ENCODE measurements around the gene UNC5C. TPM values are rescaled to one million over a fixed set of nuclear protein-coding genes. Genes with fewer than 3 reads are reported as not detected.

Gene UNC5C
- polyA plus RNA-seq, 1 donor (not counting 4 experiments of a cell fraction or from before 2014, with no cell fraction given) = not detected

GRCh38 chr4:95159384-95159783, 389.4 kb downstream of the UNC5C start:
- no peak for DNase-seq (ENCODE audit: low read depth, low spot score)
- no peak overlapping the region for H3K9ac ChIP-seq (ENCODE audit: control insufficient read depth, extremely low read depth, insufficient read depth, low read length)
- no peaks in the 10 kb centered on the region for H3K79me2 ChIP-seq (ENCODE audit: control insufficient read depth, insufficient read depth, low read length)
- no peaks in the 10 kb centered on the region for H4K20me1 ChIP-seq (ENCODE audit: control insufficient read depth, extremely low read depth, insufficient read depth, low read length)
- dilution Hi-C loops (cut with MboI; ENCODE audit: extremely low pct_ligation_motif_present, low sequenced_read_pairs) = no loop called here
- H2AFZ ChIP-seq (ENCODE audit: control insufficient read depth, low read length) = no peak overlapping the region
- H3K4me3 ChIP-seq (ENCODE audit: control insufficient read depth in 2 of 3, extremely low read depth in 1 of 3, insufficient read depth in 2 of 3, low read depth in 1 of 3, low read length in 3 of 3) = no peak overlapping the region
- H3K27me3 ChIP-seq (ENCODE audit: control insufficient read depth, extremely low read depth, insufficient read depth, low read length) = no peaks in the 10 kb centered on the region
- no peak for FAIRE-seq
- H3K4me1 ChIP-seq (ENCODE audit: control insufficient read depth, extremely low read depth, insufficient read depth, low read length) = no peaks in the 10 kb centered on the region
- H3K36me3 ChIP-seq (ENCODE audit: control insufficient read depth in 2 of 2, extremely low read depth in 1 of 2, insufficient read depth in 2 of 2, low read length in 2 of 2) = no peaks in the 10 kb centered on the region
- no peaks in the 10 kb centered on the region for H3K9me3 ChIP-seq (ENCODE audit: control insufficient read depth, low read depth, low read length)
- H3K4me2 ChIP-seq (ENCODE audit: control insufficient read depth, extremely low read depth, insufficient read depth, low read depth, low read length) = no peak overlapping the region
- no peaks in the 10 kb centered on the region for H3K9me1 ChIP-seq (ENCODE audit: control insufficient read depth, extremely low read depth, insufficient read depth, low read length)
- H3K27ac ChIP-seq (ENCODE audit: control insufficient read depth, insufficient read depth, low read length) = no peak overlapping the region
- no peak for TF ChIP-seq CTCF (optimal IDR thresholded peaks at IDR 0.05 in 1 of 3, IDR thresholded peaks at IDR 0.05 in 1 of 3, conservative IDR thresholded peaks at IDR 0.05 in 1 of 3; ENCODE audit: extremely low read depth in 1 of 3, insufficient read depth in 2 of 3, low read length in 3 of 3)
- no peak for TF ChIP-seq EZH2 (IDR thresholded peaks at IDR 0.05; ENCODE audit: low read length)

- Histone ChIP-seq H3K9ac (ENCODE audit: control insufficient read depth, extremely low read depth, insufficient read depth, low read length) (no peak overlapping the region), H3K4me3 (ENCODE audit: control insufficient read depth in 2 of 3, extremely low read depth in 1 of 3, insufficient read depth in 2 of 3, low read depth in 1 of 3, low read length in 3 of 3) (no peak overlapping the region), H3K9me1 (ENCODE audit: control insufficient read depth, extremely low read depth, insufficient read depth, low read length) (no peaks in the 10 kb centered on the region), H3K4me2 (ENCODE audit: control insufficient read depth, extremely low read depth, insufficient read depth, low read depth, low read length) (no peak overlapping the region), H3K79me2 (ENCODE audit: control insufficient read depth, insufficient read depth, low read length) (no peaks in the 10 kb centered on the region), H4K20me1 (ENCODE audit: control insufficient read depth, extremely low read depth, insufficient read depth, low read length) (no peaks in the 10 kb centered on the region), H3K36me3 (ENCODE audit: control insufficient read depth in 2 of 2, extremely low read depth in 1 of 2, insufficient read depth in 2 of 2, low read length in 2 of 2) (no peaks in the 10 kb centered on the region), H3K27me3 (ENCODE audit: control insufficient read depth, extremely low read depth, insufficient read depth, low read length) (no peaks in the 10 kb centered on the region), H3K27ac (ENCODE audit: control insufficient read depth, insufficient read depth, low read length) (no peak overlapping the region), H3K4me1 (ENCODE audit: control insufficient read depth, extremely low read depth, insufficient read depth, low read length) (no peaks in the 10 kb centered on the region), H2AFZ (ENCODE audit: control insufficient read depth, low read length) (no peak overlapping the region), H3K9me3 (ENCODE audit: control insufficient read depth, low read depth, low read length) (no peaks in the 10 kb centered on the region)
- no peak for FAIRE-seq
- dilution Hi-C loops (cut with MboI; ENCODE audit: extremely low pct_ligation_motif_present, low sequenced_read_pairs) = no loop called here
- DNase-seq (ENCODE audit: low read depth, low spot score) = no peak
- TF ChIP-seq CTCF (optimal IDR thresholded peaks at IDR 0.05 in 1 of 3, IDR thresholded peaks at IDR 0.05 in 1 of 3, conservative IDR thresholded peaks at IDR 0.05 in 1 of 3; ENCODE audit: extremely low read depth in 1 of 3, insufficient read depth in 2 of 3, low read length in 3 of 3) = no peak
- no peak for TF ChIP-seq EZH2 (IDR thresholded peaks at IDR 0.05; ENCODE audit: low read length)
These were observed 390.1 kb downstream of the UNC5C start for GRCh38 chr4:95158626-95159025.

Measured in keratinocyte (primary cell).